Esophagus muscularis mucosa (tissue), 4 donors: ENCODE measurements around the gene EEA1. TPM values are rescaled to one million over a fixed set of nuclear protein-coding genes. Genes with fewer than 3 reads are reported as not detected.

Experiments
- DNase-seq: peaks from one replicate; pipeline ENCODE4 v3.0.0-alpha.2; 2017; ENCODE audit errors: extremely low spot score
- H3K27ac ChIP-seq, 4 donors: fragments of 200-600 bp; sonication (generic); replicated peaks in 1 of 4; 1 replicate in 3 of 4; 2 replicates in 1 of 4; pipeline ENCODE4 v1.5.1; 2016 to 2019; ENCODE audit warnings: mild to moderate bottlenecking in 1 of 4
- H3K27me3 ChIP-seq, 4 donors: fragments of 200-600 bp; sonication (generic); one replicate each; pipeline versions ENCODE4 v1.5.1 to v1.6.0; 2016 to 2019
- H3K36me3 ChIP-seq, 4 donors: fragments of 200-600 bp; sonication (generic); one replicate each; pipeline ENCODE4 v1.5.1; 2016 to 2019
- H3K4me1 ChIP-seq, 4 donors: fragments of 200-600 bp; sonication (generic); one replicate each; pipeline ENCODE4 v1.5.1; 2016 to 2019
- H3K4me3 ChIP-seq, 4 donors: fragments of 200-600 bp; sonication (generic); 1 replicate in 2 of 4; 2 replicates in 2 of 4; pipeline ENCODE4 v1.5.1; 2016 to 2019; ENCODE audit warnings: mild to moderate bottlenecking in 4 of 4, moderate library complexity in 1 of 4
- H3K9me3 ChIP-seq, 4 donors: fragments of 200-600 bp; sonication (generic); 1 replicate in 3 of 4; 2 replicates in 1 of 4; pipeline ENCODE4 v1.5.1; 2016 to 2019
- CTCF ChIP-seq, 3 experiments: fragments of 200-600 bp in 2 of 3; fragments of 450-650 bp in 1 of 3; sonication (generic) in 2 of 3; IDR thresholded peaks; one replicate each; pipeline ENCODE4 v1.5.1; 2017 to 2019; ENCODE audit warnings: antibody characterized with exemption in 3 of 3, mild to moderate bottlenecking in 2 of 3, moderate library complexity in 1 of 3
- EP300 ChIP-seq: sonication (generic); formaldehyde crosslinking; IDR thresholded peaks from one replicate; pipeline ENCODE4 v1.6.1; 2017; ENCODE audit warnings: antibody characterized with exemption
- POLR2A ChIP-seq: fragments of 450-650 bp; IDR thresholded peaks from one replicate; pipeline ENCODE4 v1.6.1; 2017; ENCODE audit warnings: antibody characterized with exemption, moderate library complexity, mild to moderate bottlenecking, low read depth
- POLR2AphosphoS5 ChIP-seq, 2 donors: sonication (generic); formaldehyde crosslinking; IDR thresholded peaks; one replicate each; pipeline ENCODE4 v1.6.1; 2017; ENCODE audit warnings: antibody characterized with exemption in 2 of 2
- whole genome bisulfite sequencing: methylation state at CpG from one replicate; pipeline ENCODE4 v1.1.5; 2018; 5-methylcytosine and 5-hydroxymethylcytosine counted together
- intact Hi-C: fragments of 100-400 bp; cut with DNase I; formaldehyde crosslinking; loops from one replicate; pipeline ENCODE4 v1.15.1; 2023
- total RNA-seq, 4 donors: library from RNA; depleted of rRNA; stranded (reverse); fragments of >200 nt; gene quantifications; one replicate each; pipeline versions ENCODE4 v1.1.0 to v1.2.1, GENCODE V29; 2016

Gene EEA1
- total RNA-seq, 4 donors from 2014 or later, result 15.7 to 31.1 (median 24.1) TPM

GRCh38 chr12:92733661-92734060 is 195.4 kb downstream of the EEA1 start:
- intact Hi-C loops, result no loop called here
- Histone ChIP-seq H3K27ac (no peak overlapping the region), H3K4me3 (no peak overlapping the region), H3K9me3 (no peaks in the 10 kb centered on the region), H3K27me3 (no peaks in the 10 kb centered on the region), H3K4me1 (peaks cover 8 to 21% (median 15%) of the 10 kb centered on the region in 4 donors), H3K36me3 (no peaks in the 10 kb centered on the region)
- WGBS, result 52% methylated on average over 3 of the region's 3 CpGs
- no peak for TF ChIP-seq POLR2AphosphoS5 (IDR thresholded peaks at IDR 0.05)
- peak; percentile 39 for DNase-seq

GRCh38 chr12:92733181-92733580 is 195.9 kb downstream of the EEA1 start:
- H3K9me3 ChIP-seq, result no peaks in the 10 kb centered on the region
- peaks cover 8 to 21% (median 15%) of the 10 kb centered on the region in 4 donors for H3K4me1 ChIP-seq
- H3K27ac ChIP-seq, result no peak overlapping the region
- peak; percentile 87 for DNase-seq
- H3K4me3 ChIP-seq, result no peak overlapping the region
- WGBS, result 78% methylated on average over 6 of the region's 6 CpGs
- no peaks in the 10 kb centered on the region for H3K27me3 ChIP-seq
- H3K36me3 ChIP-seq, result no peaks in the 10 kb centered on the region
- intact Hi-C loops, result no loop called here
- no peak for TF ChIP-seq POLR2AphosphoS5 (IDR thresholded peaks at IDR 0.05)
- no peak for TF ChIP-seq CTCF (IDR thresholded peaks at IDR 0.05)
- no peak for TF ChIP-seq POLR2A
- TF ChIP-seq EP300, result no peak

GRCh38 chr12:92732716-92733115 is 196.4 kb downstream of the EEA1 start:
- Histone ChIP-seq H3K27ac (no peak overlapping the region), H3K4me3 (no peak overlapping the region), H3K36me3 (no peaks in the 10 kb centered on the region), H3K27me3 (no peaks in the 10 kb centered on the region), H3K9me3 (no peaks in the 10 kb centered on the region), H3K4me1 (peaks cover 8 to 21% (median 15%) of the 10 kb centered on the region in 4 donors)
- intact Hi-C loops, result no loop called here
- no peak for DNase-seq
- TF ChIP-seq EP300, result no peak
- TF ChIP-seq CTCF (IDR thresholded peaks at IDR 0.05), result no peak
- no peak for TF ChIP-seq POLR2A
- TF ChIP-seq POLR2AphosphoS5 (IDR thresholded peaks at IDR 0.05), result no peak
- 84% methylated on average over 6 of the region's 6 CpGs for WGBS

GRCh38 chr12:92732216-92732615 is 196.9 kb downstream of the EEA1 start:
- no peak for DNase-seq
- H3K36me3 ChIP-seq, result no peaks in the 10 kb centered on the region
- H3K27me3 ChIP-seq, result no peaks in the 10 kb centered on the region
- no peak overlapping the region for H3K4me3 ChIP-seq
- no peak overlapping the region for H3K27ac ChIP-seq
- H3K9me3 ChIP-seq, result no peaks in the 10 kb centered on the region
- WGBS, result 79% methylated on average over 5 of the region's 5 CpGs
- peaks cover 8 to 21% (median 15%) of the 10 kb centered on the region in 4 donors for H3K4me1 ChIP-seq
- intact Hi-C loops, result no loop called here
- TF ChIP-seq POLR2A (no peak), POLR2AphosphoS5 (IDR thresholded peaks at IDR 0.05) (no peak), CTCF (IDR thresholded peaks at IDR 0.05) (no peak), EP300 (no peak)

GRCh38 chr12:92730758-92731157 is 198.3 kb downstream of the EEA1 start:
- intact Hi-C loops, result no loop called here
- Histone ChIP-seq H3K27ac (no peak overlapping the region), H3K36me3 (no peaks in the 10 kb centered on the region), H3K9me3 (no peaks in the 10 kb centered on the region), H3K27me3 (no peaks in the 10 kb centered on the region), H3K4me3 (no peak overlapping the region), H3K4me1 (peaks cover 8 to 16% (median 13%) of the 10 kb centered on the region in 4 donors)
- 93% methylated on average over 5 of the region's 5 CpGs for WGBS
- no peak for TF ChIP-seq POLR2AphosphoS5 (IDR thresholded peaks at IDR 0.05)
- no peak for TF ChIP-seq CTCF (IDR thresholded peaks at IDR 0.05)
- no peak for TF ChIP-seq POLR2A
- DNase-seq, result no peak
